ENCODE data around the gene PRKCA. TPM values are rescaled to one million over a fixed set of nuclear protein-coding genes. Genes with fewer than 3 reads are reported as not detected.

PRKCA gene
- total and polyA plus RNA-seq, 2 experiments from 2014 or later, result 6.4 to 35.4 TPM

GRCh38 chr17:66355510-66355909 lies 53.1 kb downstream of the PRKCA start (continued):
- TF ChIP-seq ZNF462 (CRISPR knock-in tag; IDR thresholded peaks at IDR 0.05), result no peak
- TF ChIP-seq ZNF331 (CRISPR knock-in tag; IDR thresholded peaks at IDR 0.05; ENCODE audit: low read depth), result no peak
- TF ChIP-seq EZH2 (IDR thresholded peaks at IDR 0.05; ENCODE audit: low read depth, unreplicated experiment), result no peak

GRCh38 chr17:66357037-66357436 lies 54.6 kb downstream of the PRKCA start:
- H3K36me3 Mint-ChIP-seq (ENCODE audit: low read depth), result no peaks in the 10 kb centered on the region
- H3K36me3 ChIP-seq (ENCODE audit: insufficient read depth), result no peaks in the 10 kb centered on the region
- H3K4me3 Mint-ChIP-seq, result no peak overlapping the region
- H3K27me3 Mint-ChIP-seq (ENCODE audit: insufficient read depth, low read depth, poor library complexity), result peaks cover 3% of the 10 kb centered on the region
- no peak overlapping the region for H2AFZ ChIP-seq
- DNase-seq (ENCODE audit: low spot score) (no peak), ATAC-seq (no peak)
- no peak overlapping the region for H3K27ac Mint-ChIP-seq
- no peak overlapping the region for H3K4me2 ChIP-seq
- no peak for TF ChIP-seq ZNF114 (CRISPR knock-in tag; IDR thresholded peaks at IDR 0.05)
- no peak for TF ChIP-seq REST (IDR thresholded peaks at IDR 0.05; ENCODE audit: unreplicated experiment)
- TF ChIP-seq EZH2phosphoT487 (IDR thresholded peaks at IDR 0.05; ENCODE audit: unreplicated experiment), result no peak
- TF ChIP-seq POLR2AphosphoS5 (IDR thresholded peaks at IDR 0.05; ENCODE audit: low read depth), result no peak
- no peak for TF ChIP-seq EZH2 (IDR thresholded peaks at IDR 0.05; ENCODE audit: low read depth, unreplicated experiment)
- TF ChIP-seq JUNB (IDR thresholded peaks at IDR 0.05; ENCODE audit: unreplicated experiment), result no peak
- TF ChIP-seq ZNF331 (CRISPR knock-in tag; IDR thresholded peaks at IDR 0.05; ENCODE audit: low read depth), result no peak
- TF ChIP-seq NANOG (IDR thresholded peaks at IDR 0.05; ENCODE audit: borderline replicate concordance), result no peak
- peaks cover 41% of the 10 kb centered on the region for H3K4me1 Mint-ChIP-seq
- no peaks in the 10 kb centered on the region for H3K9me3 Mint-ChIP-seq
- no peaks in the 10 kb centered on the region for H3F3A ChIP-seq (replicated peaks; ENCODE audit: low read depth)
- H4K20me1 ChIP-seq (replicated peaks; ENCODE audit: insufficient read depth), result no peaks in the 10 kb centered on the region
- H3K27me3 ChIP-seq (ENCODE audit: insufficient read depth), result no peaks in the 10 kb centered on the region
- H3K9me2 ChIP-seq (ENCODE audit: insufficient read depth), result no peaks in the 10 kb centered on the region
- H3K79me2 ChIP-seq (replicated peaks; ENCODE audit: insufficient read depth), result no peaks in the 10 kb centered on the region
- no peak overlapping the region for H3K27ac ChIP-seq (ENCODE audit: low read depth)
- 0 out of 2 replicates have a peak, but pooled peaks cover 7% of the 10 kb centered on the region for H3K4me1 ChIP-seq (ENCODE audit: insufficient read depth)
- H3K4me3 ChIP-seq, result no peak overlapping the region
